ENCODE results near the gene POLR2J.
"Not testable (repeated sequence)": the region's sequence is repeated elsewhere in the genome, so short reads cannot be mapped to it uniquely, and the experiment has no call there.

Gene POLR2J

GRCh38 chr7:102478314-102479208 is at the start of gene POLR2J:
TSS of gene POLR2J (minus strand) at chr7:102478922. CDS start at chr7:102478860, 62 bp downstream.
- DNase-seq: not testable (repeated sequence)

- DNase-seq: not testable (repeated sequence)
Observed at GRCh38 chr7:102527822-102528793, 49.4 kb upstream of the POLR2J start.

GRCh38 chr7:102527182-102527581 is 48.5 kb upstream of the POLR2J start:
- DNase-seq: not testable (repeated sequence)

GRCh38 chr7:102524803-102525202 is 46.1 kb upstream of the POLR2J start:
- not testable (repeated sequence) for DNase-seq

- DNase-seq: not testable (repeated sequence)
Observed at GRCh38 chr7:102520797-102521196, 42.1 kb upstream of the POLR2J start.

GRCh38 chr7:102517550-102518147 is 38.9 kb upstream of the POLR2J start, which contains the start of gene RASA4B:
TSS of gene RASA4B (minus strand) at chr7:102517777. CDS start at chr7:102517710, 67 bp downstream.
- not testable (repeated sequence) for DNase-seq

- DNase-seq: not testable (repeated sequence)
Observed at GRCh38 chr7:102516951-102517350, 38.2 kb upstream of the POLR2J start.

GRCh38 chr7:102515889-102516288 is 37.2 kb upstream of the POLR2J start:
- DNase-seq: not testable (repeated sequence)

GRCh38 chr7:102514881-102515721 is 36.4 kb upstream of the POLR2J start:
- DNase-seq: not testable (repeated sequence)

- DNase-seq: not testable (repeated sequence)
Observed at GRCh38 chr7:102512642-102513221, 34.0 kb upstream of the POLR2J start.

GRCh38 chr7:102511860-102512522 is 33.3 kb upstream of the POLR2J start:
- not testable (repeated sequence) for DNase-seq

- DNase-seq: not testable (repeated sequence)
Observed at GRCh38 chr7:102510575-102510974, 31.9 kb upstream of the POLR2J start.

- DNase-seq: not testable (repeated sequence)
Observed at GRCh38 chr7:102507410-102508088, 28.8 kb upstream of the POLR2J start.

- DNase-seq: not testable (repeated sequence)
Observed at GRCh38 chr7:102505298-102506185, 26.8 kb upstream of the POLR2J start.

GRCh38 chr7:102503141-102503540 is 24.4 kb upstream of the POLR2J start:
- not testable (repeated sequence) for DNase-seq

- DNase-seq: not testable (repeated sequence)
Observed at GRCh38 chr7:102498321-102498720, 19.6 kb upstream of the POLR2J start.

GRCh38 chr7:102497308-102497707 is 18.6 kb upstream of the POLR2J start:
- DNase-seq: not testable (repeated sequence)

- not testable (repeated sequence) for DNase-seq
Observed at GRCh38 chr7:102496861-102497260, 18.1 kb upstream of the POLR2J start.

Data from midbrain (tissue), 1 donor.